ENCODE data around the gene ST6GALNAC3. TPM values are rescaled to one million over a fixed set of nuclear protein-coding genes. Genes with fewer than 3 reads are reported as not detected.

The ST6GALNAC3 gene
- total and polyA plus RNA-seq, 2 donors from 2014 or later: 8.8 to 15.8 TPM

GRCh38 chr1:76190749-76191424 is 116.3 kb downstream of the ST6GALNAC3 start:
- Histone ChIP-seq H3K4me3 (ENCODE audit: low read length in 3 of 3) (no peak overlapping the region), H3K36me3 (ENCODE audit: control insufficient read depth in 2 of 3, insufficient read depth in 3 of 3, low read length in 3 of 3) (no peaks in the 10 kb centered on the region), H3K27ac (ENCODE audit: low read depth in 2 of 2, low read length in 2 of 2) (no peak overlapping the region), H3K27me3 (ENCODE audit: control insufficient read depth, insufficient read depth, low read length) (no peaks in the 10 kb centered on the region), H3K9ac (ENCODE audit: low read length in 3 of 3) (no peak overlapping the region), H3K4me1 (ENCODE audit: control insufficient read depth in 2 of 3, insufficient read depth in 2 of 3, low read depth in 1 of 3, low read length in 3 of 3) (no peaks in the 10 kb centered on the region), H3K9me3 (ENCODE audit: control insufficient read depth in 2 of 3, insufficient read depth in 1 of 3, low read length in 3 of 3) (no peaks in the 10 kb centered on the region)
- intact Hi-C loops (cut with DNase I): no loop called here
- no peak for TF ChIP-seq CTCF (IDR thresholded peaks at IDR 0.05; ENCODE audit: borderline replicate concordance, extremely low read depth, insufficient read depth)
- no peak for FAIRE-seq
- no peak for DNase-seq

DNA sequence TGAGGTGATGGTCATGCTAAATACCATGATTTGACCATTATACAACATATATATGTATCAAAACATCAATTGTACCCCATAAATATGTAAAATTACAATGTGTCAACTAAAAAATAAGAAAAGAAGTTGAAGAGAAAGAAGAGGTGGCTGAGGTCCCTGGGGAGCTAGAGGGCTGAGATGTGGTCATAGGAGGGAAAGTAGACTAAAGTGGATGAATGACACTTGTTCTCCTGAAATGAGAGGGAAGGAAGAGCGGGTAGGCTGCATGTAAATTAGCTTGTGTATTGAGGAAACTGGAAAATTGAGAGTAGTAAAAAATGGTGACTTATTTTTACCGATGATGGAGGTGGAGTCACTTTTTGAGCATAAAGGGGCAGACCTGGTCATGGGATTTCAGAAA is 117.0 kb downstream of the ST6GALNAC3 start:
- H3K4me3 ChIP-seq (ENCODE audit: low read length in 3 of 3): no peak overlapping the region
- H3K27ac ChIP-seq (ENCODE audit: low read depth in 2 of 2, low read length in 2 of 2): no peak overlapping the region
- H3K27me3 ChIP-seq (ENCODE audit: control insufficient read depth, insufficient read depth, low read length): no peaks in the 10 kb centered on the region
- no peak for TF ChIP-seq CTCF (IDR thresholded peaks at IDR 0.05; ENCODE audit: borderline replicate concordance, extremely low read depth, insufficient read depth)
- no peaks in the 10 kb centered on the region for H3K9me3 ChIP-seq (ENCODE audit: control insufficient read depth in 2 of 3, insufficient read depth in 1 of 3, low read length in 3 of 3)
- no peaks in the 10 kb centered on the region for H3K4me1 ChIP-seq (ENCODE audit: control insufficient read depth in 2 of 3, insufficient read depth in 2 of 3, low read depth in 1 of 3, low read length in 3 of 3)
- intact Hi-C loops (cut with DNase I): no loop called here
- DNase-seq (no peak), FAIRE-seq (no peak)
- H3K9ac ChIP-seq (ENCODE audit: low read length in 3 of 3): no peak overlapping the region
- H3K36me3 ChIP-seq (ENCODE audit: control insufficient read depth in 2 of 3, insufficient read depth in 3 of 3, low read length in 3 of 3): no peaks in the 10 kb centered on the region

DNA sequence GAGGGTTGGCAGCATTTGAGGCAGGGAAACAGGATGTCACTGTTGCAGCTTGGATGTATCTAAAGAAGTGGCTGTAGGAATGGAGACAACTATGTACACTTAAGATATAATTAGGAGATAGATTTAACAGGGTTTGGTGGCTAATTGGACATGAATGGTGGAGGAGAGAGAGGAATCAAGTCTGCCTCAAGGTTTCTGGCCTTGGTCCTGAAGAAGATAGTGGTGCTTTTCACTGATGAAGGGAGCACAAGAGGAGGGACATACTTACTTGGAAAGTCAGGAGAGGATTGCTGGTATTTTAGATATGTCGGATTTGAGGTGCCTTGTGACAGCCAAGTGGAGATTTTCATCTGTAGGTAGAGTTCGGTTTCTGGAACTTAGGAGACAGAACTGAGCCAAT is 123.9 kb downstream of the ST6GALNAC3 start:
- no peak overlapping the region for H3K27ac ChIP-seq (ENCODE audit: low read depth in 2 of 2, low read length in 2 of 2)
- no peaks in the 10 kb centered on the region for H3K36me3 ChIP-seq (ENCODE audit: control insufficient read depth in 2 of 3, insufficient read depth in 3 of 3, low read length in 3 of 3)
- no peaks in the 10 kb centered on the region for H3K9me3 ChIP-seq (ENCODE audit: control insufficient read depth in 2 of 3, insufficient read depth in 1 of 3, low read length in 3 of 3)
- no peak overlapping the region for H3K4me3 ChIP-seq (ENCODE audit: low read length in 3 of 3)
- intact Hi-C loops (cut with DNase I): no loop called here
- H3K9ac ChIP-seq (ENCODE audit: low read length in 3 of 3): no peak overlapping the region
- FAIRE-seq (no peak), DNase-seq (peak in 2 of 5 donors; percentile 15 to 19)
- TF ChIP-seq CTCF (IDR thresholded peaks at IDR 0.05; ENCODE audit: borderline replicate concordance, extremely low read depth, insufficient read depth): no peak
- H3K27me3 ChIP-seq (ENCODE audit: control insufficient read depth, insufficient read depth, low read length): no peaks in the 10 kb centered on the region
- no peaks in the 10 kb centered on the region for H3K4me1 ChIP-seq (ENCODE audit: control insufficient read depth in 2 of 3, insufficient read depth in 2 of 3, low read depth in 1 of 3, low read length in 3 of 3)

DNA sequence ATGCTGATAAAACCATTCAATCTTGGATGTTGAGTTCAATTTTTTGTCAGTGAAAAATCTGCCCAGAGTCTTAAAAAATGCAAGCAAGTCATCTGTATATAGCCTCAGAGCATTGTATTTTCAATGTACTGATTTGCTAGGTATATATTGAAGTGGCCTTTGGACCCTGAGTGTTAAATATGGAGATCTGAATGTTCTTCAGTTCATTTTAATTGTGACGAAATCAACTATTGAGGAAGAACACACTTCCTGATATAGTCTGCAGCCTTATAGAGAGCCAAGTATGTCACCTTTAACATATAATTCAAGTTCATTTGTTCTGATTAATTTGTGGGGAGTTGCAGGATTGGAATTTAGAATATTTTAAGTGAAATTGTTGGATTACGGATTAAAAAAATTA is 128.1 kb downstream of the ST6GALNAC3 start:
- H3K4me1 ChIP-seq (ENCODE audit: control insufficient read depth in 2 of 3, insufficient read depth in 2 of 3, low read depth in 1 of 3, low read length in 3 of 3): peaks cover 0 to 2% (median 0%) of the 10 kb centered on the region in 3 donors
- no peaks in the 10 kb centered on the region for H3K27me3 ChIP-seq (ENCODE audit: control insufficient read depth, insufficient read depth, low read length)
- H3K27ac ChIP-seq (ENCODE audit: low read depth in 2 of 2, low read length in 2 of 2): no peak overlapping the region
- H3K9ac ChIP-seq (ENCODE audit: low read length in 3 of 3): no peak overlapping the region
- FAIRE-seq (no peak), DNase-seq (no peak)
- H3K4me3 ChIP-seq (ENCODE audit: low read length in 3 of 3): no peak overlapping the region
- TF ChIP-seq CTCF (IDR thresholded peaks at IDR 0.05; ENCODE audit: borderline replicate concordance, extremely low read depth, insufficient read depth): no peak
- intact Hi-C loops (cut with DNase I): no loop called here
- H3K9me3 ChIP-seq (ENCODE audit: control insufficient read depth in 2 of 3, insufficient read depth in 1 of 3, low read length in 3 of 3): no peaks in the 10 kb centered on the region
- no peaks in the 10 kb centered on the region for H3K36me3 ChIP-seq (ENCODE audit: control insufficient read depth in 2 of 3, insufficient read depth in 3 of 3, low read length in 3 of 3)

Data from kidney (tissue), 14 donors.